SK-N-MC (cell line): Measurements from ENCODE around the gene AUNIP.

Experiments used
- EZH2 ChIP-seq: fragments of 200-600 bp; sonication (generic); IDR thresholded peaks from one replicate; pipeline ENCODE4 v1.6.1; 2017; ENCODE audit warnings: antibody characterized with exemption
- FOXP2 ChIP-seq: optimal IDR thresholded peaks from 2 replicates; pipeline ENCODE3; 2011; ENCODE audit warnings: mild to moderate bottlenecking, moderate library complexity; ENCODE audit not compliant: insufficient read depth; ENCODE audit errors: extremely low read length, control extremely low read depth
- POLR2AphosphoS5 ChIP-seq: IDR thresholded peaks from 2 replicates; pipeline ENCODE4 v1.6.1; 2012; ENCODE audit warnings: mild to moderate bottlenecking, low read depth, low read length, borderline replicate concordance

GRCh38 chr1:25899792-25900191 is 40.5 kb upstream of the AUNIP start:
- TF ChIP-seq POLR2AphosphoS5 = no peak
- TF ChIP-seq EZH2 = no peak
- no peak for TF ChIP-seq FOXP2
